Neuronal stem cell (in vitro differentiated cells): ENCODE measurements around the gene UBE2Q1.

Experiments used
- DNase-seq: peaks from one replicate; pipeline ENCODE4 v3.0.0-alpha.2; 2013; ENCODE audit warnings: low spot score
- H2AFZ ChIP-seq: one replicate; pipeline ENCODE4 v1.6.1; 2013; ENCODE audit warnings: mild to moderate bottlenecking, low read length, inconsistent platforms
- H2AK5ac ChIP-seq: 2 replicates; pipeline ENCODE4 v1.6.1; 2013; ENCODE audit warnings: low read depth, mild to moderate bottlenecking, inconsistent platforms, low read length, moderate library complexity, mixed read lengths
- H2BK120ac ChIP-seq: 2 replicates; pipeline ENCODE4 v1.6.1; 2013; ENCODE audit warnings: low read depth, mild to moderate bottlenecking, inconsistent platforms, low read length, moderate library complexity, mixed read lengths
- H2BK12ac ChIP-seq: one replicate; pipeline ENCODE4 v1.6.1; 2013; ENCODE audit warnings: low read length, inconsistent platforms
- H2BK15ac ChIP-seq: 2 replicates; pipeline ENCODE4 v1.6.1; 2013; ENCODE audit warnings: mild to moderate bottlenecking, low read length, inconsistent platforms, mixed read lengths
- H2BK5ac ChIP-seq: one replicate; pipeline ENCODE4 v1.6.1; 2013; ENCODE audit warnings: inconsistent platforms, mild to moderate bottlenecking, low read length, moderate library complexity
- H3K14ac ChIP-seq: one replicate; pipeline ENCODE4 v1.6.1; 2013; ENCODE audit warnings: low read length, inconsistent platforms
- H3K18ac ChIP-seq: 2 replicates; pipeline ENCODE4 v1.6.1; 2013; ENCODE audit warnings: low read length, inconsistent platforms
- H3K23ac ChIP-seq: 2 replicates; pipeline ENCODE4 v1.6.1; 2013; ENCODE audit warnings: low read depth, mild to moderate bottlenecking, mixed read lengths, low read length, inconsistent platforms; ENCODE audit not compliant: poor library complexity
- H3K27ac ChIP-seq: replicated peaks from 3 replicates; pipeline ENCODE4 v1.5.1; 2013; ENCODE audit warnings: low read length, inconsistent platforms
- H3K27me3 ChIP-seq, 3 experiments: 2 replicates each; pipeline ENCODE4 v1.6.1; 2013; ENCODE audit warnings: low read length in 3 of 3, mild to moderate bottlenecking in 2 of 3, inconsistent platforms in 1 of 3, low read depth in 1 of 3, mixed read lengths in 1 of 3, moderate library complexity in 1 of 3; ENCODE audit not compliant: control insufficient read depth in 3 of 3, insufficient read depth in 3 of 3
- H3K36me3 ChIP-seq, 2 donors: replicated peaks in 1 of 2; 2 replicates each; pipeline ENCODE4 v1.6.1; 2013; ENCODE audit warnings: low read length in 2 of 2; ENCODE audit not compliant: control insufficient read depth in 2 of 2, insufficient read depth in 2 of 2
- H3K4ac ChIP-seq: 2 replicates; pipeline ENCODE4 v1.6.1; 2013; ENCODE audit warnings: inconsistent platforms, mild to moderate bottlenecking, low read length, moderate library complexity
- H3K4me1 ChIP-seq, 2 donors: 1 replicate in 1 of 2; 2 replicates in 1 of 2; pipeline ENCODE4 v1.6.1; 2013; ENCODE audit warnings: low read length in 2 of 2, low read depth in 1 of 2; ENCODE audit not compliant: control insufficient read depth in 2 of 2, insufficient read depth in 1 of 2
- H3K4me2 ChIP-seq: one replicate; pipeline ENCODE4 v1.6.1; 2013; ENCODE audit warnings: mild to moderate bottlenecking, low read length, inconsistent platforms; ENCODE audit not compliant: insufficient read depth, poor library complexity, severe bottlenecking
- H3K4me3 ChIP-seq, 2 donors: 2 replicates each; pipeline ENCODE4 v1.5.1; 2013; ENCODE audit warnings: low read length in 2 of 2, mild to moderate bottlenecking in 2 of 2, inconsistent platforms in 1 of 2, moderate library complexity in 1 of 2
- H3K79me1 ChIP-seq: one replicate; pipeline ENCODE4 v1.6.1; 2013; ENCODE audit warnings: low read depth, mild to moderate bottlenecking, inconsistent platforms, low read length, moderate library complexity
- H3K9ac ChIP-seq: one replicate; pipeline ENCODE4 v1.6.1; 2013; ENCODE audit warnings: mild to moderate bottlenecking, low read depth, low read length, inconsistent platforms; ENCODE audit not compliant: poor library complexity
- H3K9me3 ChIP-seq, 2 donors: replicated peaks in 1 of 2; 2 replicates each; pipeline versions ENCODE3 to v1.6.1; 2013; ENCODE audit warnings: low read length in 2 of 2, mild to moderate bottlenecking in 2 of 2, inconsistent platforms in 1 of 2, low read depth in 1 of 2, mixed read lengths in 1 of 2, moderate library complexity in 1 of 2; ENCODE audit not compliant: control insufficient read depth in 2 of 2, insufficient read depth in 1 of 2
- H4K8ac ChIP-seq: one replicate; pipeline ENCODE4 v1.6.1; 2013; ENCODE audit warnings: low read depth, mild to moderate bottlenecking, inconsistent platforms, low read length, moderate library complexity
- H4K91ac ChIP-seq: one replicate; pipeline ENCODE4 v1.6.1; 2013; ENCODE audit warnings: low read length, low read depth, mild to moderate bottlenecking, inconsistent platforms; ENCODE audit not compliant: poor library complexity
- WGBS, 2 donors: extraction: QIAGEN DNeasy Blood & Tissue Kit; methylation state at CpG; one replicate each; pipeline ENCODE4 v1.1.7; 2013; ENCODE audit warnings: missing lambda C conversion rate in 2 of 2, mixed read lengths in 1 of 2; ENCODE audit not compliant: insufficient read length in 2 of 2, insufficient replicate concordance in 1 of 2; ENCODE audit errors: extremely low coverage in 2 of 2; 5-methylcytosine and 5-hydroxymethylcytosine counted together

UBE2Q1 gene

DNA sequence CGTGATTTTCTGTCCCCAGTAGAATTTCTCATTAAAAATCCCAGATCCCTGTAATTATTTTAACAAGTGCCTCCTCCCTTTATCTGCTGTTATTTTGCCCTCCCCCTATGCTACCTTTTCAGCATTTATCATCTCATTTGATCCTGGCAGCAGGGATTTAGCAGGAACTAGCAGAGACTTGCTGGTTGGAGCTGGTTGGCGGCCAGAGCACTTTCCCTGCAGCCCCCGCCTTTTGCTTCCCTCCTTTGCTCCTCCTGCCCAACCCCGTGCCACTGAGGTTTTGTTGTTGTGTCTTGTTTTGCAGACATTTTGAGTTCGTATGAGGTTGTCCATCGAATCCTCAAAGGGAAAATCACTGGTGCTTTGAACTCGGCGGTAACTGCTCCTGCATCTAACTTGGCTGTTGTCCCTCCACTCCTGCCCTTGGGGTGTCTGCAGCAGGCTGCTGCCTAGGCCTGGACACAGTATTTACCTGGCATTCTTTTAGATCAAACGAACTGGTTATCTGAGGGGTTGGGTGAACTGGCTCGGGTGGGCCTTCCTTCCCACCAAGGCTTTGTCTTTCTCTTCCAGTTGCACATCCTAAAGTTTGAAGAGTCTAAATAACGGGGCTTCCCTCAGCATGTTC is 11.2 kb downstream of the UBE2Q1 start:
- Histone ChIP-seq H3K14ac (no peak overlapping the region), H3K4me2 (no peak overlapping the region)

GRCh38 chr1:154546264-154547063 is 12.0 kb downstream of the UBE2Q1 start:
- Histone ChIP-seq H3K79me1 (no peaks in the 10 kb centered on the region), H3K4ac (no peak overlapping the region), H3K23ac (no peak overlapping the region), H3K18ac (no peak overlapping the region), H3K4me2 (no peak overlapping the region), H2AFZ (peak overlapping the region; percentile 33), H3K27me3 (peaks cover 0 to 14% (median 0%) of the 10 kb centered on the region in 3 experiments), H2AK5ac (no peak overlapping the region), H2BK12ac (no peak overlapping the region), H2BK15ac (no peak overlapping the region), H4K8ac (no peak overlapping the region), H2BK120ac (no peak overlapping the region), H2BK5ac (no peak overlapping the region), H3K14ac (no peak overlapping the region), H3K4me3 (no peak overlapping the region), H3K4me1 (no peaks in the 10 kb centered on the region), H3K27ac (no peak overlapping the region), H3K36me3 (peaks cover 24 to 35% of the 10 kb centered on the region in 2 donors), H3K9me3 (no peaks in the 10 kb centered on the region), H4K91ac (no peak overlapping the region), H3K9ac (no peak overlapping the region)
- WGBS, 2 donors: no CpG with 5 or more reads among the region's 13 CpGs
- DNase-seq: peak; percentile 52

More for the DNA sequence above, 11.2 kb downstream of the UBE2Q1 start:
- no peak overlapping the region for H4K8ac ChIP-seq
- no peak overlapping the region for H3K4ac ChIP-seq
- peaks cover 0 to 6% (median 0%) of the 10 kb centered on the region in 3 experiments for H3K27me3 ChIP-seq
- H4K91ac ChIP-seq: no peak overlapping the region
- H3K9me3 ChIP-seq: no peaks in the 10 kb centered on the region
- no peak for DNase-seq
- H3K4me1 ChIP-seq: no peaks in the 10 kb centered on the region
- peaks cover 31 to 43% of the 10 kb centered on the region in 2 donors for H3K36me3 ChIP-seq
- no peak overlapping the region for H3K9ac ChIP-seq
- H3K27ac ChIP-seq: no peak overlapping the region
- peak overlapping the region; percentile 34 for H2AFZ ChIP-seq
- H3K23ac ChIP-seq: no peak overlapping the region
- no peak overlapping the region for H2BK5ac ChIP-seq
- H2AK5ac ChIP-seq: no peak overlapping the region
- no peak overlapping the region for H2BK12ac ChIP-seq
- no peaks in the 10 kb centered on the region for H3K79me1 ChIP-seq
- no peak overlapping the region for H3K18ac ChIP-seq
- whole genome bisulfite sequencing, 2 donors: no CpG with 5 or more reads among the region's 11 CpGs
- no peak overlapping the region for H2BK120ac ChIP-seq
- no peak overlapping the region for H2BK15ac ChIP-seq
- H3K4me3 ChIP-seq: no peak overlapping the region

- peaks cover 0 to 1% of the 10 kb centered on the region in 2 donors for H3K4me1 ChIP-seq
- no peak overlapping the region for H2AK5ac ChIP-seq
- peak overlapping the region; percentile 23 for H3K18ac ChIP-seq
- 100% methylated on average over 1 of the region's 6 CpGs; no CpG with 5 or more reads in 1 of the 2 donors for WGBS, 2 donors
- no peak for DNase-seq
- no peak overlapping the region for H3K4ac ChIP-seq
- H3K27ac ChIP-seq: no peak overlapping the region
- no peaks in the 10 kb centered on the region for H3K36me3 ChIP-seq
- peak overlapping the region; percentile 3 for H2AFZ ChIP-seq
- no peak overlapping the region for H3K4me3 ChIP-seq
- no peak overlapping the region for H2BK5ac ChIP-seq
- H3K9ac ChIP-seq: no peak overlapping the region
- no peak overlapping the region for H3K14ac ChIP-seq
- no peak overlapping the region for H3K4me2 ChIP-seq
- no peaks in the 10 kb centered on the region for H3K9me3 ChIP-seq
- no peak overlapping the region for H4K91ac ChIP-seq
- no peak overlapping the region for H2BK12ac ChIP-seq
- peaks cover 0 to 27% (median 0%) of the 10 kb centered on the region in 3 experiments for H3K27me3 ChIP-seq
- no peaks in the 10 kb centered on the region for H3K79me1 ChIP-seq
- H3K23ac ChIP-seq: no peak overlapping the region
- H2BK15ac ChIP-seq: no peak overlapping the region
- H4K8ac ChIP-seq: no peak overlapping the region
- no peak overlapping the region for H2BK120ac ChIP-seq
These were observed 17.2 kb downstream of the UBE2Q1 start for GRCh38 chr1:154541231-154541630.
